ENCODE data around the gene FABP6. TPM values are rescaled to one million over a fixed set of nuclear protein-coding genes. Genes with fewer than 3 reads are reported as not detected.
"Not testable (repeated sequence)": the region's sequence is repeated elsewhere in the genome, so short reads cannot be mapped to it uniquely, and the experiment has no call there.

The FABP6 gene
- 1.4 TPM for total RNA-seq
- 0.68 TPM for polyA plus RNA-seq

GRCh38 chr5:160229190-160229742 lies at the start of gene FABP6:
Gene FABP6, plus strand, starts transcription at chr5:160229506. Its CDS starts 52 bp downstream, at chr5:160229558.
- no peak within 1 kb of the TSS for H3K27ac ChIP-seq (ENCODE audit: low read depth)
- WGBS = 70% methylated on average over 7 of the region's 7 CpGs
- no peaks in the 10 kb centered on the region for H3K4me1 ChIP-seq (ENCODE audit: insufficient read depth)
- no peak within 1 kb of the TSS for H3K4me3 ChIP-seq (ENCODE audit: low read depth, low read length)
- H3K36me3 ChIP-seq (ENCODE audit: insufficient read depth) = no peaks in the 10 kb centered on the region
- no peak for DNase-seq (ENCODE audit: extremely low spot score)

GRCh38 chr5:160180931-160181330 lies 48.4 kb upstream of the FABP6 start:
- H3K4me3 ChIP-seq (ENCODE audit: low read depth, low read length) = no peak overlapping the region
- no peak overlapping the region for H3K27ac ChIP-seq (ENCODE audit: low read depth)
- WGBS = 79% methylated on average over 3 of the region's 3 CpGs
- H3K36me3 ChIP-seq (ENCODE audit: insufficient read depth) = no peaks in the 10 kb centered on the region
- no peaks in the 10 kb centered on the region for H3K4me1 ChIP-seq (ENCODE audit: insufficient read depth)
- no peak for DNase-seq (ENCODE audit: extremely low spot score)

GRCh38 chr5:160181965-160182622 lies 47.2 kb upstream of the FABP6 start:
- Histone ChIP-seq H3K4me3 (ENCODE audit: low read depth, low read length) (no peak overlapping the region), H3K4me1 (ENCODE audit: insufficient read depth) (no peaks in the 10 kb centered on the region), H3K27ac (ENCODE audit: low read depth) (no peak overlapping the region), H3K36me3 (ENCODE audit: insufficient read depth) (no peaks in the 10 kb centered on the region)
- no peak for DNase-seq (ENCODE audit: extremely low spot score)
- 69% methylated on average over 9 of the region's 9 CpGs for WGBS

GRCh38 chr5:160183075-160183474 lies 46.2 kb upstream of the FABP6 start:
- Histone ChIP-seq H3K4me3 (ENCODE audit: low read depth, low read length) (no peak overlapping the region), H3K4me1 (ENCODE audit: insufficient read depth) (no peaks in the 10 kb centered on the region), H3K36me3 (ENCODE audit: insufficient read depth) (no peaks in the 10 kb centered on the region), H3K27ac (ENCODE audit: low read depth) (no peak overlapping the region)
- 54% methylated on average over 2 of the region's 2 CpGs for WGBS
- DNase-seq (ENCODE audit: extremely low spot score) = no peak

GRCh38 chr5:160185626-160186360 lies 43.5 kb upstream of the FABP6 start:
- WGBS = 57% methylated on average over 3 of the region's 3 CpGs
- no peak for DNase-seq (ENCODE audit: extremely low spot score)
- Histone ChIP-seq H3K36me3 (ENCODE audit: insufficient read depth) (no peaks in the 10 kb centered on the region), H3K4me3 (ENCODE audit: low read depth, low read length) (no peak overlapping the region), H3K27ac (ENCODE audit: low read depth) (no peak overlapping the region), H3K4me1 (ENCODE audit: insufficient read depth) (peaks cover 1% of the 10 kb centered on the region)

GRCh38 chr5:160186480-160186879 lies 42.8 kb upstream of the FABP6 start:
- peaks cover 1% of the 10 kb centered on the region for H3K4me1 ChIP-seq (ENCODE audit: insufficient read depth)
- no peaks in the 10 kb centered on the region for H3K36me3 ChIP-seq (ENCODE audit: insufficient read depth)
- 84% methylated on average over 5 of the region's 5 CpGs for WGBS
- no peak overlapping the region for H3K4me3 ChIP-seq (ENCODE audit: low read depth, low read length)
- DNase-seq (ENCODE audit: extremely low spot score) = no peak
- no peak overlapping the region for H3K27ac ChIP-seq (ENCODE audit: low read depth)

GRCh38 chr5:160187091-160187490 lies 42.2 kb upstream of the FABP6 start:
- Histone ChIP-seq H3K36me3 (ENCODE audit: insufficient read depth) (no peaks in the 10 kb centered on the region), H3K27ac (ENCODE audit: low read depth) (no peak overlapping the region), H3K4me1 (ENCODE audit: insufficient read depth) (peaks cover 1% of the 10 kb centered on the region), H3K4me3 (ENCODE audit: low read depth, low read length) (no peak overlapping the region)
- WGBS = 93% methylated on average over 5 of the region's 5 CpGs
- DNase-seq (ENCODE audit: extremely low spot score) = no peak

GRCh38 chr5:160188141-160189015 lies 40.9 kb upstream of the FABP6 start:
- Histone ChIP-seq H3K4me3 (ENCODE audit: low read depth, low read length) (peak overlapping the region; percentile 58), H3K4me1 (ENCODE audit: insufficient read depth) (peaks cover 1% of the 10 kb centered on the region), H3K36me3 (ENCODE audit: insufficient read depth) (no peaks in the 10 kb centered on the region), H3K27ac (ENCODE audit: low read depth) (peak overlapping the region; percentile 81)
- 2% methylated on average over 40 of the region's 40 CpGs for WGBS
- DNase-seq (ENCODE audit: extremely low spot score) = no peak

- 95% methylated on average over 7 of the region's 7 CpGs for WGBS
- Histone ChIP-seq H3K4me3 (ENCODE audit: low read depth, low read length) (no peak overlapping the region), H3K4me1 (ENCODE audit: insufficient read depth) (peaks cover 1% of the 10 kb centered on the region), H3K36me3 (ENCODE audit: insufficient read depth) (no peaks in the 10 kb centered on the region), H3K27ac (ENCODE audit: low read depth) (no peak overlapping the region)
- no peak for DNase-seq (ENCODE audit: extremely low spot score)
Observed at GRCh38 chr5:160192424-160192823, 36.9 kb upstream of the FABP6 start.

GRCh38 chr5:160193076-160193475 lies 36.2 kb upstream of the FABP6 start:
- H3K27ac ChIP-seq (ENCODE audit: low read depth); H3K36me3 ChIP-seq (ENCODE audit: insufficient read depth); H3K4me1 ChIP-seq (ENCODE audit: insufficient read depth); H3K4me3 ChIP-seq (ENCODE audit: low read depth, low read length); DNase-seq (ENCODE audit: extremely low spot score): not testable (repeated sequence)
- WGBS = 79% methylated on average over 18 of the region's 18 CpGs

GRCh38 chr5:160193790-160194189 lies 35.5 kb upstream of the FABP6 start:
- not testable (repeated sequence) for H3K27ac ChIP-seq (ENCODE audit: low read depth); H3K4me3 ChIP-seq (ENCODE audit: low read depth, low read length); H3K36me3 ChIP-seq (ENCODE audit: insufficient read depth); H3K4me1 ChIP-seq (ENCODE audit: insufficient read depth); DNase-seq (ENCODE audit: extremely low spot score)
- 94% methylated on average over 28 of the region's 28 CpGs for WGBS

- Histone ChIP-seq H3K36me3 (ENCODE audit: insufficient read depth) (no peaks in the 10 kb centered on the region), H3K4me3 (ENCODE audit: low read depth, low read length) (no peak overlapping the region), H3K27ac (ENCODE audit: low read depth) (no peak overlapping the region), H3K4me1 (ENCODE audit: insufficient read depth) (no peaks in the 10 kb centered on the region)
- 29% methylated on average over 11 of the region's 11 CpGs for WGBS
- no peak for DNase-seq (ENCODE audit: extremely low spot score)
Observed at GRCh38 chr5:160197341-160198144, 31.8 kb upstream of the FABP6 start.

GRCh38 chr5:160198146-160198545 lies 31.2 kb upstream of the FABP6 start:
- WGBS = 83% methylated on average over 5 of the region's 5 CpGs
- no peak overlapping the region for H3K4me3 ChIP-seq (ENCODE audit: low read depth, low read length)
- H3K27ac ChIP-seq (ENCODE audit: low read depth) = no peak overlapping the region
- H3K4me1 ChIP-seq (ENCODE audit: insufficient read depth) = no peaks in the 10 kb centered on the region
- DNase-seq (ENCODE audit: extremely low spot score) = no peak
- H3K36me3 ChIP-seq (ENCODE audit: insufficient read depth) = no peaks in the 10 kb centered on the region

Data from urinary bladder (tissue), 4 donors.